Astrocyte of the hippocampus (primary cell): Measurements from ENCODE around the gene CHSY1.

Experiments used
- DNase-seq: peaks from one replicate; pipeline ENCODE4 v3.0.0; 2011; ENCODE audit warnings: low read depth, low spot score

Gene CHSY1

DNA sequence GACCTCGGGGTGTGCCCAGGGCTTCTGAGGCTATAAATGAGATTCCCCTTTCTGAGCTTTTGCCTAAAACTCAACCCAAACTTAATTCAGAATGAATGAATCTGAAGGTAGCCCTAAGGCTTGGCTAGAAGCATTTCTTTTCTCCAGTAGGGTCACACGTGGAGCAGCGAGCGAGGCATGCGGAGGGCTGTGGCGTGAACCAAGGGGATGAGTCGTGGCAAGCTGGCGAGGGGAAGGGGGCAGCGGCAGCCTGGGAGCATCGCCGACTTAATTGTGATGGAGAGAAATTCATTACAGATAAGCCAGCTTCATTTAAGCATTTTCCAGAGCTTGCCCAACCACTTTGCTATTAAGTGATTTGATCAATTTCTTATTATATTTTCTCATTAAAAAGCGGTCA, 79.9 kb downstream of the CHSY1 start:
- DNase-seq, result no peak

DNA sequence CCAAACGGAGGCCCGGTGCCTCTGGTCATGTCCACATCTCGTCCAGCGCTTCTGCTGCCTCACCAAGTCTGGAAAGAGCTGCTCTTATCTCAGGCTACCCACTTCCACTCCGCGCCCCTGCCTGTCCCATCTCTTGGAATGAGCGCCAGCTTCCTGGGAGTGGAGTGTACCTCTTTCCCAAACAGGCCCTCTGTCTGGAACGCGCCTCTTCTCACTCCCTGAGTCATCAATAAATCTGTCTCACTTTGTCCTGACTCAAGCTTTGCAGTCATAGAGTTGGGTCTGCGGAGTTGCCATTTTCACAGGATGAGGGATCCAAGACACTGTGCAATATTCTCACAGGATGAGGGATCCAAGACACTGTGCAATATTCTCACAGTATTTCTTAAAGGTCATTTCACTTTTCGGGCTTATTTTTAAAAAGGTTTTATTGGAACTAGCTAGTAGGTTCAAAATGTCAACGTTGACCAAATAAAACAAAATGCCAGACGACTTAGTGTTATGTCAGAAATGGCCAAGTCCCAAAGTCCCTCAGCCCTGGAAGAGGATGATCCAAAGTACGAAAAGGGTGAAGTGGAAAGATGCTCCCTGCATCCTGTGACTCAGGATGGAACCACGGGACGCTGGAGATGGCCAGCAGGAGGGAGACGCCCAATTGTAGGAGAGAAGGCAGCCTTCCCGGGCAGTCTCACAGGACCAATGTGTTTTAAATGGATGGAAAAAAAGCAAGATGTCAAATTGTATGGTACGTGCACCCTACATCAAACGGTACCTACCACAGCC, 81.1 kb downstream of the CHSY1 start:
- DNase-seq, result no peak

DNA sequence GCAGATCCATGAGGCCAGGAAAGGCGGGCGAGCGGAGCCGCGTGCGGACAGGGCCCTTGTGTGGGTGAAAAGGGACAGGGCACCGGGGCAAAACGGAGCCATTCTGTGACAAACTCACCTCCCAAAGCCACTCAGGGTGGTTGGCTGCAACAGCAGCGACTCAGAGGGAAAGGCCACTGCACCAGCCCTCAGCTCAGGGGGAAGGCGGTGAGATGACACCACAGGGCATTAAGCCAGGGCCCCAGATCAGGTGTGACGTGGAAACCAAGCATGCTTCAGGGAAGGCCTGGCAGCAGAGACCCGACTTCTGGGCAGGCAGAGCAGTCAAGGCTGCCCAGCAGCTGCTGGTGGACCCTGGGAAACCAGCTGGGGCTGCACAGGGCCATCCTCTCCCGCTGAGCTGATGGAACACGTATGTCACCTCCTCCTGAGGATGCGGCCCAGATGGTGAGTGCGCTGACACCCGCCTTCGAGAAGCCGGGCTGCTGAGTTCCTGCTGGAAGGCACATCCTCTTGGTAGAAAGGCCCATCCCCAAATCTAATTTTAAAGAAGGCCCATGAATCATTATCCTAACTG, 82.3 kb downstream of the CHSY1 start:
- no peak for DNase-seq

DNA sequence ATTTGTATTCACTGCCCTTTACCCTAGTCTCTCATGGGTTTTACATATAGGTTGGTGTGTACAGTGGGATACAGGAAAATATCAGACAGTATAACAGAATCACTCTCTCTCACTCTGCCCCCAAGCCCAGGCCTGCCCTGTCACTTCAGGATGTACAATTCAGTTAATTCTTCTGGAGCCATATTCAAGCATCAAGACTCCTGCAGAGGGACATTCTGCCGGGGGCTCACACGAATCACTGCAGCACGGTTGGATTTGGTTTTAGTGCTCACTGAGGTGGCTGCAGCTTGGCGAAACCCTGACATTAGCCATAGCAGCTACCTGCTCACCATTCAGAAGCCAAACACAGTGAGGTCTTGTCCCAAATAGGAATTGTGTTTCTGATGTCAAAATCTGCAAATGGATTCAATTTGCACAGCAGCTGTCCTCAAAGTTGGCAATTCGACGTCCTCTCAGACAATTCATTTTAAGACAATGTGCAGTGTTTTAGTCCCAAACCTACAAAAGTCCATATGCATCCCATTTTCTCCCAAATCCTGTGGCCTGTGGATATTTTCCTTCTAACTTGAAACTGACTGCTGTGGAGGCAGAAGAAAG, 82.9 kb downstream of the CHSY1 start:
- DNase-seq, result no peak

DNA sequence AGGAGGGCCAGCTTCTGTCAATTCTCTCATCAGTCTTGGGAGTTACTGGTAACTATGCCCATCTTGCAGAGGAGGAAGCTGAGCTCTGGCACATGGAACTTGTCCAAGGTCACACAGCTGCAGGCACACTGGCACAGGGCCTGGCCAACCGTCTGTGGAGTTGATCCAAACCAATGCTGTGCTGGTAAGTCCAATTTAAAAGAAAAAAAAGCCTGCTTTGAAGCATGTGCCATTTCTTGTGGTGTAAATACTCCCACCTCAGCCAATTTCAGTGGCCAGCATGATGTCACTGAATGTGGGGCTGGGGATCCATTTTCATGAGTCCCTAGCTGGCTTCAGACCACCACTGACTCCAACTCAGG, 83.4 kb downstream of the CHSY1 start:
- DNase-seq, result peak; percentile 58

DNA sequence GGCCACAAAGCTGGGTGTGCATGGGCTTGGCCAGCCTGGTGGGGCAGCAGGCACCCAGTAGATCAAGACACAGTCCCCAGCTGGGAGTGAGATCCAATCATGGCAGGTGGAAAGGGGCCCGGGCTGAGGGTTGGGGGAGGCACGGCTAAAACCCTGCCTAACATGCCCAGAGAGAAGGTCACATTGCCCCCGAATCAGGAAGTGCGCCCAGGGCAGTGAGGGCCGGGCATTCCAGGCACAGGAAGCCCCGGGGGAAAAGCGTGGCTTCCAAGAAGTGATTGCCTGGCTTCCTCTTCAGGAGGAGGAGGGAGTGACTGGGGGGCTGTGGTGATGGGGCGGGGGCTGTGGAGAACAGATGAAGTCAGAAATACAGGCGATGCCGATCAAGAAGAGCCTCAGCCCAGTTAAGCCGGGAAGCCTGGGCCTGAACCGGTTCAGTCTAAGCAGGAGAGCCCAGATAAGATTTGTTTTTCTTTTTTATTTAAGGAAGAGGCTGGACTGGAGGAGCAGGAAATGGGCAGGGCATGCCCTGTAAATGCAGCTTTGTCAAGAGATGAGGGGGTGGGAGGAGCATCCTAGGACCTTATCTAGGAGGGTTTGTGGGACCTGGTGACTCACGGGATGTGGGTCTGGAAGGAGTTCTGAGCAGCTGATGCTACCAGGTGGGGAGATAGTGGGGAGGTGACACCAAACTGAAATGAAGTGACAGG, 83.9 kb downstream of the CHSY1 start:
- no peak for DNase-seq

DNA sequence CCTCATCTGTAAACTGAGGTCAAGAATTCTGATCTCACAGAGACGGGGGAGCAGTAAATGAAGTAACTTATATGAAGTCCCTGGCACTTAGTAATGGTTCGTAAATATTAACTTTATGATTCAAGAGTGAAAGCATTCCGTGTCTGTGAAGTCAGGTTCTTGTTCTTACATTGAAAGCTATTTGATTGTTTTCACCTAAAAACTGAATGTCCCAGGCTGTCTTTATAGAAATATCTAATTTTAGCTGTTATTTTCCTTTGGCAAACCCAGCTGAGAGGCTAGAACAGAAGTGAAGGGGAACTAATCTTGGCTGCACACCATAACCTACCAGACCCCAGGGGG, 84.5 kb downstream of the CHSY1 start:
- DNase-seq, result no peak

DNA sequence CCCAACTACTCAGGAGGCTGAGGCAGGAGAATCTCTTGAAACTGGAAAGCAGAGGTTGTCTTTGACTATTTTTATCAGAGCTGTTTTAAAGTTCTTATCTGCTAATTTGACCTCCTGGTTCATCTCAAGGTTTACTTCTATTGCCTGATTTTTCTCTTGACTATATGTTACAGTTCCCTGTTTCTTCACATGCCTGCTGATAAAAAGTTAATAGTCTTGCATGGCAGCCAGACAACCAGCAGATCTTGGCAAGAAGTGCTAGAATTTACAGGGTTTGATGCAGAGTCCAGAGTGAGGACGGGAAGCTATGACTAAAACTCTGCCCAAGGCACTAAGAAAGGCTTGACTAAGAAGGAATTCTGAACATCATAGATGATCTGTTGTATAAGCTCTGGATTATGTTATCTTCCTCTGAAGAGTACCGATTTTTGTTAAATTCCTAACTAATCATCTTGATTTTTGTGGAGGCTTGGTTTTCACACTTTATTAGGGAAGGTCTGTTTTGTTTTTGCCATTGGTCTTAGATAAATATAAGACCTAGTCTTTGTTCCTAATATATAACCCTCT, 85.9 kb downstream of the CHSY1 start:
- DNase-seq, result no peak

DNA sequence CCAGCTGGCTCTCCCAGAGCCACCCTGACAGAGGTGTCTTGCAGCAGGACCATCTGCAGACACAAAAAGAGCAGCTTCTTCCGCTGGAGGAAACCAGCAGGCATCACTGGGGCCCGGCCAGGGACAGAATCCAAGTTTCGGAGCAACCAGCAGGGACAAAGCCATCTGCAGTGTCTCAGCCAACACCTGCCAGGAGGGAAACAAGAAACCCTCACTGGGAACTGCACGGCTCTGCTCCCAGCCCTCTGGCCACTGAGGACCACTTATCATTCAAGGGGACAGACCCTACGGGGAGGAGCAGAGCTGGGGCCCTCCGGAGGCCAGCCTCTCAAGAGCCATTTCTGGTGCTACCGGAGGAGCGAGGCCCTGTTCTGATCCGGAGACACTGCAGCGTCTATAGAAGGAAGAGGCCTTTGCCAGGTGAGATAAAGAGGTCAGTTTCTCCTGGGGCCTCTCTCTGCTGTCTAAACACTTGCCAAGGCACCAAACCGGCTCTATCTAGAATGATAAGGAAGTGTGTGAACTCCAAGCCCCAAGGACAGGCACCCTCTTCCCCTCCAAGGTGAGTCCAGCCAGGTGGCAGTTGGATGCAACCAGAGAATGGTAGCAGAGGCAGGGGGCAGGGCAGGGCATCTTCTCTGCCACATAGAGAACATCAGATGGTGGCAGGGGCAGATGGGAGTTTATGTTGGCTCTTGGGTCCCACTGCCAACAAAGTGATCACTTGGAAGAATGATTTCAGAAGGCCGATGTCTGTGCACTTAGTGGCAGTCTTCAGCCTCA, 89.0 kb downstream of the CHSY1 start:
- no peak for DNase-seq

DNA sequence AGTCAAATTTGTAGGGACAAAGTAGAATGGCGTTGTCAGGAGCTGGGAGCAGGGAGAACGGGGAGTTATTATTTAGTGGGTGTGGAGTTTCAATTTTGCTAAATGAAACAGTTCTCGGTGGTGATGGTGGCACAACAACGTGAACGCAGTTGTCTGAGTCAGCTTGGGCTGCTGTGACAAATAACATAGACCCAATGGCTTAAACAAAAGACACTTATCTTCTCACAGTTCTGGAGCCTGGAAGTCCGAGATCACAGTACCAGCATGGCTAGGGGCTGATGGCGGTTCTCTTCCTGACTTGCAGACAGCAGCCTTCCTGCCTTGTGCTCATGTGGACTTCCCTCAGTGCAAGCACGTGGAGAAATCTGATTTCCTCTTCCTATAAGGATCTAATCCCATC, 90.2 kb downstream of the CHSY1 start:
- no peak for DNase-seq

DNA sequence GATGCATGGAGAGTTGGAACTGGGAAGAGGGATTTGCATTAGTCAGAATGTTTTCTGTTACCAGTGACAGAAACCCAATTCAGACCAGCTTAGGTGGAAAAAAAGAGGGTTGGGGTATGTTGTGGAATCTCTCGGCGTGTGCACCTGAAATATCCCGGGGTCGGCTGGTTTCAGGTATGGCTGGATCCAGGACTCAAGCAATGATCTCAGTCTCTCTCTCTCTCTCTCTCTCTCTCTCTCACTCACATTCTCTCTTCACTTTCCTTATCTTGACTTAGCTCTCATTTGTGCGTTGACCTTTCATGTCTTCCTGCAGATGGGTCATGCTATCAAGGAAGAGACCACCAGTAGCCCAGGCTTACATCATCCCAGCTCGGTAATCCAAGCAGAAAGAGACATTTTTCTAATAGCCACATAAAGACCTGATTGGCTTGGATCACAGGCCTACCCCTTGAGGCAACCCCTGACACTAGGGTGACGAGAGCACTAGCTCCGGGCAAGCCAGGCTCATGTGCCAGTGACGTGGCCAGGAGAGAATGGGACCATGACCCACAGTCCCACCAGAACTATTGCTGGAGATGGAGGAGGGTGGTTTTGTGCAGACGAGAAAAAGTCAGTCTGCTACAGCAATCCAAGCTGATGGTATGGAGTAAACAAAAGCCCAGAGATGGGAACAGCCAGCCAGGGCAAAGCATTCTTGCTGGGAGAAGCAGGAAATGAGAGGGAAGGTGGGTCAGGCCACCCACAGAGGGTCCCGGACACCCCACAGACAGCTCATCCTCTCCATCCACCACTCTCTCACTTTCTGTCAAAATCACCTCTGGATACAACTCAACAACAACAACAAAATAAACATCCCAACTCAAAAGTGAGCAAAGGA, 91.7 kb downstream of the CHSY1 start:
- no peak for DNase-seq

DNA sequence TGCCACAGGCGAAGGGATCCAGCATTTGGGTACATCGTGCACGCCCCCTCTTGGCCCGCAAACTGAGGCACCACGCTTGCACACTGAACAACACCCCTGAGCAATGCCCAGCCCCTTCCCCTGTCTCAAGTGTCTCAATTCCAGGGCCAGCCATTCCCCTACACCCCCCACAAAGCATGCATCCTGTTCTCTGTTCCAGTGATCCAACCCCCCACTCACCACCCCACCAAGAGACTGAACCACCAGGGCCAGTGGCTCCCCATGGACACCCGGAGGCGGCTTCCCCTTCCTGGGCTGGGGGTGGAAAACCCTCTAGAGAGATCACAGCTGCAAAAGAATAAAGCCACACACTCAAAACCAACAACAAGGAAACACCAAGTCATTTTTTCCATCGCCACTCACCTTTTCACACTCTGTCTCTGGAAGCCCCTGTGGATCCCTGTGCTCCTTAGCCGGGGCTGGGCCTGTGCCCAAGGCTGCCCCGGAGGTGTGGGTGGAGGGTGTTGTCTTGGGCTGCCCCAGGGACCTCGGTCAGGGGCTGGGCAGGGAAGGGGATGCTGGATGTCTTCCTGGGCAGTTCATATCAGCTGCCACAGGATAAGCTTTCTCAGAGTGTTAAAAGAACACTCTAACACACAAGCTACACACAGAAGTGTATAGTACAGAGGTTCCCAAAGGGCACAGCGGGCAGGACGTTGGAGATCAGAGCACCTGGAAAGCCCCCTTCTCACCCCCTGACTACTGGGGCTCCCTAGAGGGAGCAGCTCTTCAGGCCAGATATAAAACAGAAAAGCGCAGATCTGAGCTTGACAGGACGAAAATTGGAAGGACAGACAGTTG, 92.5 kb downstream of the CHSY1 start:
- DNase-seq, result no peak

DNA sequence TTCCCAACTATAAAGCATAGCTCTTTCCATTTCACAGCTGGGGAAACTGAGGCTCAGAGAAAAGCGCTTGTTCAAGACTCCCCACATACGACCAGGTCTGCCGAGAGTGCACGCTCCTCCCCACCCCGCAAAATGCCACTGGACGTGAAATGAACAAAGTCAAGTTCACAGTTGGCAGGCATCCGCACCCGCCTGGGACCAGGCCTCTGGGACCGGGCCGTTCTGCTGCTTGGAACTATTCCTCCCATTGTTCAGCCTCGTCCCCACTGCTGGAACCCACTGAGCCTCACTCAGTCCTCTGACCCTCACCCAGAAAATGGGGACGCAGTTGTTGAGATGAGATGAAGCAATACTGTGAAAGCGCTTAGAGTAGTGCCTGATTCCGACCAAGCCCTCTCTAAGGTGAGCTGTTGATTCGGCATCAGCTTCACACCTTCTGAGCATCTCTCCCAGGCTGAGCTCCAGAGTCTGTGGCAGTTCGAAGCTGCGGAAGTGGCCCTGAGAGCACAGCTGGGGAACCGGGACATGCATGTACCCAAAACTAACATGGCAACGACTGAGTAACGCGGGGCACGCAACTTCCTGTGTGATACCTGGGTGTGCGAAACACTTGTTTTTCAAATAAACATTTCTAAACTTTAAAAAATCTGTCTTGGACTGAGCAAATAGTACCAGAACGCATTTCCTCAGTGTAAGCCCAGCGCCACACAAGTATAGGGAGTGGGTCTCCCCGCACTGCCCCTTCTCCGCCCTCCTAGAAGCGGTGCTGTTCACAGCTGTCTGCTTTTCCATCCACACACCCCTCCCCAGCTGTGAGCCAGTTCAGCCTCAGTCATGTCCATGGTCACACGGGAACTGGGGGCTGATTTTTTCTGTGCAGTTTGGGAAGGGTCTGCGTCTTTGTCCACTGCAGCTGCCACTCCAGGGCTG, 93.4 kb downstream of the CHSY1 start:
- DNase-seq, result no peak

DNA sequence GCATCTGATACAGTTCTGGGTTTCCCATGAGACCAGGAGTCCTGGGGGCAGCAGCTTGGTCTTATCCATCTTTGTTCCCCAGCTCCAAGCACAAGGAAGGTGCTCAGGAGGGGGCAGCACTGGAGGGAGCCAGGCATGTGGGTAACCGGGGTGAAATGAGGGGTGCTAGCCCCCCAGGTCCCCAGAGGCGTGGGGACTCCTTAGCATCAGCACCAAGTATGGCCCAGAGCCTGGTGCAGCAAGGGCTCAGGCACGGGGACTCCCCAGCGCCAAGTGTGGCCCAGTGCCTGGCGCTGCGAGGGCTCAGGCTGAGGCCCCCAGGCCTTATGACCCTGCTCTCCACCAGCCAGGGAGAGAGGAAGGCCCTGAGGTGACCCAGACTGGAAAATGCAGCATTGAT, 94.1 kb downstream of the CHSY1 start:
- DNase-seq, result no peak

DNA sequence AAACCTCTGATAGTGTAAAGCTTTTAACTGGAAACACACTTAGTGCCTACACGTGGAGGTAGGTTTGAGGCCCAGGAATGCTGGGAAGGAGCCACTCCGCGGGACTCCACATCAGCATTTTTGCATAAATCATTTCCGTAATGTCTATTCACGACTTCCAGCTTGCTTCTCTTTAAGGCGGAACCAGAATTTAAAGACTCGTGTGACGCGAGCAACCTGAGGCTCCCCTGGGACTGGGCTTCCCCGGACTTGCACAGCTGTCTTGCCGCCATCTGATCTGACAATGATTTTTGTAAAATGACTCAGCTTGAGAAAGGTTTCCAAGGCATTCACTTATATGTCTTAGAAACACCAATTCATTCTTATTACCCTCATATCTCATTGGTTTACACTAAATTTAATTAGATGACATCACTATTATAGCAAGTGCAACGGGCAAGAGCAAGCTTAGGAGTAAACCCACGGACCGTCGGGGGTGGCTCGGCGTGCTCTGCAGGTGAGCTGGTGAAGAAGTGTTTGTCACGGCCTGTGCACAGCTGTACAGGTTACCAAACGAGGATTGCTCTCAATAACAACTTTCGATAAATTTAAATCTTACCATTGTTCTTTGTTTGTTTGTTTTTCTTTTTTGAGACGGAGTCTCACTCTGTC, 95.2 kb downstream of the CHSY1 start:
- DNase-seq, result no peak

DNA sequence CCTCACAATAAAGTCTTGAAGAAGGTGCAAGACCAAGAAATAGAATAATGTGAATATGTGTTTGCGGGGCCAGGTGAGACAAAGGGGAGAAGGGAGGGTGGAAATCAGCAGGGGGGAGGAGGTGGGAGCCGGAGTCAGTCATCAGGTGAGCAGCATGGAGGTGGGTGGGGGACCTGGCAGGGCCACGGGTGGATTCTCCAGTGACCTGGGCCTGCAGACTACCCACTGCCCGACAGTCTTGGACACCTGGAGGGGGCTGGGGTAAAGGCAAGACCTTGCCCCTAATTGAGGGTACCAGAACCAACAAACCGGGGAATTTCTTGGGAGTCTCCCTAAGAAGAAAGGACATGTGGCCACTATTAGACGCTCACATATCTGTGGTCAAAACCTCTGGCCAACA, 95.8 kb downstream of the CHSY1 start:
- DNase-seq, result no peak

DNA sequence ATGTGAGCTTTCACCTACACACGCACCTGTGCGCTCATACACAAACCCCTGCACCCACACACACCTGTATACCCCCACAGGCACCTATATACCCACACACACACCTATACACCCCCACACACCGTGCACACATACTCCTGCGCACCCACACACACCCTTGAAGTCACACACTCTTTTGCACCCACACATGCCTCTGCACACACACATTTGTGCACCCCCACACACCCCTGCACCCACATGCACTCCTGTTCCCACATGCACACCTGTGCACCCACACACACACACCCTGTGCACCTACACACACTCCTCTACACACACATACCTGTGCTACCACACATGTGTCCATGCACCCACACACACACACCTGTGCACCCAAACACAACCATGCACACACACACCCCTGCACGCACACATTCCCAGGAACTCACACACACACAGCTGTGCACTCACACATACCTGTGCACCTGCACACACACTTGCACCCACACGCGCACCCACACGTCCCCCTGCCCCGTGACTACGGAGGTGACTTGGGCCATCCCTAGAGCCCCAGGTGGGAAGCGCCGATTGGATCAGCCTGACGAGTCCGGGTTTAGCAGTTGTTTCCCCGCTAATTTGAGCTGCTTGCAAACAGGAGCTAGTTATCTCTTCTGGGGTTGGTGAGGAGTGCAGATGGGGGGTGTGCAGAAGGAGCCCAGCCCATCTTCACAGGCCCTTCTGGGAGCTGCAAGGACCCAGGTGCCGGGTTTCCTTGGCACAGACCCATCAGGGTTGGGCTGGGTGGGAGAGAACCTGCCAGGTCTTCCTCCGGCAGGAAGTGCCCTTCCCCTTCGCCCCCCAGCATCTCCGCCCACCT, 97.8 kb downstream of the CHSY1 start:
- DNase-seq, result no peak
